Measurements from ENCODE around the gene DAGLB.

Gene DAGLB

DNA sequence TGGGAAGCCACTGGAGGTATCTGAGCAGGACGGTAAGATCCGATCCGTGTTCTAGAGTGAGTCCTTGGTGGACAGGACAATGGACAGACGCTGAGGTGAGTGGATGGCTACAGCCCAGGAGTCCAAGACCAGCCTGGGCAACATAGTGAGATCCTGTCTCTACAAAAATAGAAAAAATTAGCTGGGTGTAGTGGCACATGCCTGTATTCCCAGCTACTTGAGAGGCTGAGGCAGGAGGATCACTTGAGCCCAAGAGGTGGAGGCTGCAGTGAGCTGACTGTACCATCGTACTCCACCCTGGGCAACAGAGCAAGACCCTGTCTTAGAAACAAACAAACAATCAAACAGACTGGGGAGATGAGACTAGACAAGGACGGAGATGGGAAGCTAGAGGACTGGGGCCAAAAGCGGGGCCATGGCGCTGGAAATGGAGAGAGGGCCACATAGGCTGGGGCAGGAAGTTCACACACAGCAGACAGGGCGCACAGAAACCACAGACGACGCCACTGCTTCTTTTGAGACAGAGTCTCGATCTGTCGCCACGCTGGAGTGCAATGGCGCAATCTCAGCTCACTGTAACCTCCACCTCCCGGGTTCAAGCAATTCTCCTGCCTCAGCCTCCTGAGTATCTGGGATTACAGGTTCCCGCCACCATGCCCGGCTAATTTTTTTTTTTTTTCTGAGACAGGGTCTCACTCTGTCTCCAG is 24.7 kb downstream of the DAGLB start:
- Histone ChIP-seq H3K4me2 (ENCODE audit: low read length) (no peak overlapping the region), H3K4me1 (ENCODE audit: control insufficient read depth, insufficient read depth, low read length) (peaks cover 8% of the 10 kb centered on the region), H3K36me3 (ENCODE audit: insufficient read depth, low read length) (peaks cover 54% of the 10 kb centered on the region), H3K9ac (ENCODE audit: low read depth, low read length) (no peak overlapping the region), H3K27me3 (ENCODE audit: control insufficient read depth, insufficient read depth, low read length) (no peaks in the 10 kb centered on the region), H3K4me3 (ENCODE audit: low read length) (no peak overlapping the region), H3K9me3 (replicated peaks; ENCODE audit: low read length) (no peaks in the 10 kb centered on the region)

DNA sequence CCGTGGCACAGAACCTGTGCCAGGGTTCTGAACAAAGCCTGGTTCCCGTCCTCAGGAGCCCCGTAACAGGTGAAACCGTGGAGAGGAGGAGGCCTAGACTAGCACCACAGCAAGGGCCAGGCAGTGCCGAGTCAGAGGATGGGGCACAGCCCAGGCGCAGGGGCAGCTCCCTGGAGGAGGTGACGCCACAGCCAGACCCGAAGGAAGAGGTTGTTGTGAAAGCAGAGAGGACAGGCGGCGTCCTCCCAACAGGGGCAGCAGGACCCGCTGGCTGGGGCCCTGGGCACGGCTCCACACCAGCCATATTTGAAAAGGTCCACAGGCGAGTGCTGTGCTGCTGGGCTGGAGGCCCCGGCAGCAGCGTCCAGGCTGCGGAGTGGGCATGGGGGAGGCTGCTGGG is 25.7 kb downstream of the DAGLB start:
- H3K27me3 ChIP-seq (ENCODE audit: control insufficient read depth, insufficient read depth, low read length), result no peaks in the 10 kb centered on the region
- H3K9me3 ChIP-seq (replicated peaks; ENCODE audit: low read length), result no peaks in the 10 kb centered on the region
- H3K4me2 ChIP-seq (ENCODE audit: low read length), result no peak overlapping the region
- no peak overlapping the region for H3K4me3 ChIP-seq (ENCODE audit: low read length)
- H3K36me3 ChIP-seq (ENCODE audit: insufficient read depth, low read length), result peaks cover 49% of the 10 kb centered on the region
- H3K9ac ChIP-seq (ENCODE audit: low read depth, low read length), result no peak overlapping the region
- peaks cover 8% of the 10 kb centered on the region for H3K4me1 ChIP-seq (ENCODE audit: control insufficient read depth, insufficient read depth, low read length)

DNA sequence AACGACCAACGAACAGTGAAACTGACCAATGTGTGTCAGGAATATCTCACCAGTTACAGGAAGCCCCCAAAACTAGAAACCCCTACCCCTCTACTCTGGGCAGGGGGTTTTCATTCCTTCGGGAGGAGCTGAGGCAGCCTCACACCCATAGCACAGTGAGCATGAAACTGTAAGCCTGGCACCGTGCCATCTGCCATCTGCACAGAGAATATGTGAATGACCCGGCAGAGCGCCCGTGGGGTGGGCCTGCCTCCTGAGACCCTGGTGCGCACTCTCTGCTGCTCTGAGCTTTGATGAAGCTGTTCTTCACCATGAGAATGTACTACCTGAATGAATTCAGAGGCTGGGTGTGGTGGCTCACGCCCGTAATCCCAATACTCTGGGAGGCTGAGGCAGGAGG is 27.1 kb downstream of the DAGLB start:
- H3K4me2 ChIP-seq (ENCODE audit: low read length), result no peak overlapping the region
- no peaks in the 10 kb centered on the region for H3K27me3 ChIP-seq (ENCODE audit: control insufficient read depth, insufficient read depth, low read length)
- no peak overlapping the region for H3K9ac ChIP-seq (ENCODE audit: low read depth, low read length)
- H3K4me3 ChIP-seq (ENCODE audit: low read length), result no peak overlapping the region
- H3K9me3 ChIP-seq (replicated peaks; ENCODE audit: low read length), result no peaks in the 10 kb centered on the region
- peaks cover 8% of the 10 kb centered on the region for H3K4me1 ChIP-seq (ENCODE audit: control insufficient read depth, insufficient read depth, low read length)
- H3K36me3 ChIP-seq (ENCODE audit: insufficient read depth, low read length), result peaks cover 51% of the 10 kb centered on the region

DNA sequence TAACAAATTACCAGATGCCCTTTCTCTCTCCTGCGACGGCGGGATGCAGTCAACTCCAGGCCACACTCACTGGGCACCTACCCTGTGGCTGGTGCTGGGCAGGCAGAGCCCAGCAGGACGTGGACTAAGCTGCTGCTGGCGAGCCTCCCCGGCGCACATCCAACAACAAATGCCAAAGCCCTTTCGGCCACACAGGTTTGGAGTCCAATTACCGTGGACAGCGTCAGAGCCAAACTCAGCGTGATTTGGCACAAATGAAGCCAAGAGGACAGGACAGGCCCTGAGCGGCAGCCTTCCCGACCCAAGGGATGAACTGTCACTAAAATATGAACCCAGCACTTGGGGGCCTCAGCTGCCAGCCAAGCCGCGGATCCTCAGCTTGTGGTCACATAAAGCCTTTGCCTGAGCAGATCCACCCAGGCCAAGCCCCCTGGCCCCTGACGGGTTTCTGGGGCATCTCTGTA is 28.4 kb downstream of the DAGLB start:
- no peak overlapping the region for H3K4me3 ChIP-seq (ENCODE audit: low read length)
- H3K27me3 ChIP-seq (ENCODE audit: control insufficient read depth, insufficient read depth, low read length), result no peaks in the 10 kb centered on the region
- peaks cover 50% of the 10 kb centered on the region for H3K36me3 ChIP-seq (ENCODE audit: insufficient read depth, low read length)
- peaks cover 8% of the 10 kb centered on the region for H3K4me1 ChIP-seq (ENCODE audit: control insufficient read depth, insufficient read depth, low read length)
- H3K9ac ChIP-seq (ENCODE audit: low read depth, low read length), result no peak overlapping the region
- H3K4me2 ChIP-seq (ENCODE audit: low read length), result no peak overlapping the region
- H3K9me3 ChIP-seq (replicated peaks; ENCODE audit: low read length), result no peaks in the 10 kb centered on the region

- Histone ChIP-seq H3K27me3 (ENCODE audit: control insufficient read depth, insufficient read depth, low read length) (no peaks in the 10 kb centered on the region), H3K9me3 (replicated peaks; ENCODE audit: low read length) (no peaks in the 10 kb centered on the region), H3K36me3 (ENCODE audit: insufficient read depth, low read length) (peaks cover 55% of the 10 kb centered on the region), H3K4me2 (ENCODE audit: low read length) (no peak overlapping the region), H3K4me1 (ENCODE audit: control insufficient read depth, insufficient read depth, low read length) (peaks cover 8% of the 10 kb centered on the region), H3K4me3 (ENCODE audit: low read length) (no peak overlapping the region), H3K9ac (ENCODE audit: low read depth, low read length) (no peak overlapping the region)
These were observed 30.3 kb downstream of the DAGLB start for GRCh38 chr7:6417408-6417807.

- H3K4me3 ChIP-seq (ENCODE audit: low read length), result no peak overlapping the region
- no peaks in the 10 kb centered on the region for H3K9me3 ChIP-seq (replicated peaks; ENCODE audit: low read length)
- peaks cover 8% of the 10 kb centered on the region for H3K4me1 ChIP-seq (ENCODE audit: control insufficient read depth, insufficient read depth, low read length)
- H3K9ac ChIP-seq (ENCODE audit: low read depth, low read length), result no peak overlapping the region
- no peaks in the 10 kb centered on the region for H3K27me3 ChIP-seq (ENCODE audit: control insufficient read depth, insufficient read depth, low read length)
- H3K36me3 ChIP-seq (ENCODE audit: insufficient read depth, low read length), result peaks cover 55% of the 10 kb centered on the region
- H3K4me2 ChIP-seq (ENCODE audit: low read length), result no peak overlapping the region
These were observed 31.1 kb downstream of the DAGLB start for GRCh38 chr7:6416516-6417145.

DNA sequence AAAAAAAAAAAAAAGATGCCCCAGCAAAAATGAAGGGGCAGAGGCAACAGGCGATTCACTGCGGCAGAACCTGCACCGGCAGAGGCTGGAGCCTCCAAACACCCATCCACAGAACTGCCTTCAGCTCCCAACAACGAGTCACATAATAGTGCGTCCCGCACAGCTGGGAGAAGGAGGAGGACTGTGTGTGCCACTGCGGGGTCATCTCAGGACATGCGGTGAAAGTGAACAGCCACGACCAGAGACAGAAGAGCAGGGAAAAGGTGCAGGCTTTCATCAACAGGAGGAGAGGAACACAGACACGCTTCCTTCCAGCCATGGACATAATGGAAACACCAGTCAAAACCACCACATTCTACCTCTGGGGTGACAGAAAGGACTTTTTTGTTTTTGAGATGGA is 34.1 kb downstream of the DAGLB start:
- H3K27me3 ChIP-seq (ENCODE audit: control insufficient read depth, insufficient read depth, low read length), result no peaks in the 10 kb centered on the region

GRCh38 chr7:6409944-6410693 is 37.6 kb downstream of the DAGLB start:
- Histone ChIP-seq H3K4me3 (ENCODE audit: low read length) (no peak overlapping the region), H3K36me3 (ENCODE audit: insufficient read depth, low read length) (peaks cover 84% of the 10 kb centered on the region), H3K9me3 (replicated peaks; ENCODE audit: low read length) (no peaks in the 10 kb centered on the region), H3K9ac (ENCODE audit: low read depth, low read length) (no peak overlapping the region), H3K4me1 (ENCODE audit: control insufficient read depth, insufficient read depth, low read length) (no peaks in the 10 kb centered on the region), H3K27me3 (ENCODE audit: control insufficient read depth, insufficient read depth, low read length) (no peaks in the 10 kb centered on the region), H3K4me2 (ENCODE audit: low read length) (no peak overlapping the region)

More for the DNA sequence above, 34.1 kb downstream of the DAGLB start:
- no peaks in the 10 kb centered on the region for H3K4me1 ChIP-seq (ENCODE audit: control insufficient read depth, insufficient read depth, low read length)
- peaks cover 72% of the 10 kb centered on the region for H3K36me3 ChIP-seq (ENCODE audit: insufficient read depth, low read length)
- H3K9me3 ChIP-seq (replicated peaks; ENCODE audit: low read length), result no peaks in the 10 kb centered on the region
- no peak overlapping the region for H3K9ac ChIP-seq (ENCODE audit: low read depth, low read length)
- H3K4me3 ChIP-seq (ENCODE audit: low read length), result no peak overlapping the region
- H3K4me2 ChIP-seq (ENCODE audit: low read length), result no peak overlapping the region

- H3K9me3 ChIP-seq (replicated peaks; ENCODE audit: low read length), result no peaks in the 10 kb centered on the region
- no peaks in the 10 kb centered on the region for H3K27me3 ChIP-seq (ENCODE audit: control insufficient read depth, insufficient read depth, low read length)
- H3K36me3 ChIP-seq (ENCODE audit: insufficient read depth, low read length), result peaks cover 85% of the 10 kb centered on the region
- H3K4me3 ChIP-seq (ENCODE audit: low read length), result no peak overlapping the region
- no peaks in the 10 kb centered on the region for H3K4me1 ChIP-seq (ENCODE audit: control insufficient read depth, insufficient read depth, low read length)
- H3K4me2 ChIP-seq (ENCODE audit: low read length), result no peak overlapping the region
- no peak overlapping the region for H3K9ac ChIP-seq (ENCODE audit: low read depth, low read length)
These were observed 38.7 kb downstream of the DAGLB start for GRCh38 chr7:6409091-6409490.

DNA sequence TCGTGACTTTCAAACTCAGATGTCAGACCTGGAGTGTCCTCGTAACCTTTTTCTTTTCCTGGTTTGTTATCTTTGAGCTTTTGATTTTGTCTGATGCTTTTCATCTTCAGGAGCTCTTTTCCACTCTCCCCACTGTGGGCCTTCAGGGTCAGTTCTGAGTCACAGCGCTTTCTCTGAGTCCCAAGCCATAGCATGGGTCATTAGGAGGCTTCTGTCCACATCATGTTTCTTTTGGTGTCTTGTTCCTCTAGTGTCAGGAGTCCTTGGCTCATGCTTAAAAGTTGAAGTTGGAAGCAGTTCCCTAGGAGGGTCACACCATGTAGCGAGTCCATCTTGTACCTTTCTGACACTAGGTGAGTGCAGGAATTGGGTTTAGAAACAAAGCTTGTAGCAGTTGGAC is 40.3 kb downstream of the DAGLB start:
- Histone ChIP-seq H3K36me3 (ENCODE audit: insufficient read depth, low read length) (peaks cover 88% of the 10 kb centered on the region), H3K27me3 (ENCODE audit: control insufficient read depth, insufficient read depth, low read length) (no peaks in the 10 kb centered on the region), H3K4me1 (ENCODE audit: control insufficient read depth, insufficient read depth, low read length) (no peaks in the 10 kb centered on the region), H3K9ac (ENCODE audit: low read depth, low read length) (no peak overlapping the region), H3K9me3 (replicated peaks; ENCODE audit: low read length) (no peaks in the 10 kb centered on the region), H3K4me3 (ENCODE audit: low read length) (no peak overlapping the region), H3K4me2 (ENCODE audit: low read length) (no peak overlapping the region)

GRCh38 chr7:6406121-6406520 is 41.6 kb downstream of the DAGLB start:
- H3K4me2 ChIP-seq (ENCODE audit: low read length), result no peak overlapping the region
- no peaks in the 10 kb centered on the region for H3K9me3 ChIP-seq (replicated peaks; ENCODE audit: low read length)
- H3K9ac ChIP-seq (ENCODE audit: low read depth, low read length), result no peak overlapping the region
- no peaks in the 10 kb centered on the region for H3K27me3 ChIP-seq (ENCODE audit: control insufficient read depth, insufficient read depth, low read length)
- H3K4me1 ChIP-seq (ENCODE audit: control insufficient read depth, insufficient read depth, low read length), result no peaks in the 10 kb centered on the region
- peaks cover 87% of the 10 kb centered on the region for H3K36me3 ChIP-seq (ENCODE audit: insufficient read depth, low read length)
- no peak overlapping the region for H3K4me3 ChIP-seq (ENCODE audit: low read length)

Data from skeletal muscle satellite cell (primary cell).